HEK293 (cell line): ENCODE results near the gene KLF7.

Experiments used
- CTCF ChIA-PET: fragments of 350-600 bp; formaldehyde crosslinking; extraction: SDS; loops from one replicate; lab custom pipeline; 2021; ENCODE audit warnings: antibody characterized with exemption; lab: Yijun Ruan, JAX
- POLR2A ChIA-PET: fragments of 300-600 bp; formaldehyde crosslinking; extraction: SDS; loops from one replicate; lab custom pipeline; 2020; ENCODE audit warnings: antibody characterized with exemption, inconsistent platforms; lab: Yijun Ruan, JAX
- H3K27ac ChIP-seq: fragments of 200-500 bp; sonication (Bioruptor generic); 2 replicates; pipeline ENCODE4 v1.5.1; 2014; ENCODE audit warnings: low read depth, low read length, control low read depth, inconsistent platforms; ENCODE audit errors: extremely low read depth
- H3K36me3 ChIP-seq, 2 experiments: fragments of 200-500 bp in 1 of 2; sonication (Bioruptor generic) in 1 of 2; 1 replicate in 1 of 2; 2 replicates in 1 of 2; pipeline ENCODE4 v1.5.1; 2014 to 2017; ENCODE audit warnings: inconsistent platforms in 2 of 2, low read length in 2 of 2; ENCODE audit not compliant: control insufficient read depth in 2 of 2, insufficient read depth in 1 of 2
- H3K4me1 ChIP-seq: fragments of 200-500 bp; sonication (Bioruptor generic); 2 replicates; pipeline ENCODE4 v1.5.1; 2014; ENCODE audit warnings: mild to moderate bottlenecking, low read length, inconsistent platforms; ENCODE audit not compliant: control insufficient read depth, insufficient read depth
- H3K4me3 ChIP-seq: 2 replicates; pipeline ENCODE4 v1.5.1; 2011; ENCODE audit warnings: low read depth, mild to moderate bottlenecking, control low read depth, low read length, moderate library complexity
- H3K9me3 ChIP-seq: fragments of 200-500 bp; sonication (Bioruptor generic); 2 replicates; pipeline ENCODE4 v1.5.1; 2014; ENCODE audit warnings: low read depth, low read length, inconsistent platforms; ENCODE audit not compliant: control insufficient read depth, insufficient read depth
- BCL11A ChIP-seq: fragments of 450-650 bp; formaldehyde crosslinking; IDR thresholded peaks from 2 replicates; pipeline ENCODE4 v1.5.1; 2016; ENCODE audit warnings: low read depth, missing biosample characterization, missing genetic modification characterization
- HOXD13 ChIP-seq: sonication (generic); formaldehyde crosslinking; IDR thresholded peaks from 2 replicates; pipeline ENCODE4 v1.8.0; 2022; ENCODE audit warnings: missing genetic modification reagents, borderline replicate concordance
- KLF9 ChIP-seq: fragments of 450-650 bp; formaldehyde crosslinking; IDR thresholded peaks from 2 replicates; pipeline ENCODE4 v1.5.1; 2016; ENCODE audit warnings: missing biosample characterization, missing genetic modification characterization, low read depth
- OVOL3 ChIP-seq: fragments of 450-650 bp; formaldehyde crosslinking; IDR thresholded peaks from 2 replicates; pipeline ENCODE4 v1.5.1; 2016; ENCODE audit warnings: missing biosample characterization, missing genetic modification characterization
- RBAK ChIP-seq: fragments of 450-650 bp; formaldehyde crosslinking; IDR thresholded peaks from 2 replicates; pipeline ENCODE4 v1.5.1; 2016; ENCODE audit warnings: missing biosample characterization, missing genetic modification characterization
- ZBTB21 ChIP-seq: fragments of 450-650 bp; formaldehyde crosslinking; IDR thresholded peaks from 2 replicates; pipeline ENCODE4 v1.5.1; 2017; ENCODE audit warnings: missing biosample characterization, missing genetic modification characterization
- ZFHX2 ChIP-seq: fragments of 450-650 bp; formaldehyde crosslinking; conservative IDR thresholded peaks from 2 replicates; pipeline ENCODE4 v1.5.1; 2016; ENCODE audit warnings: missing biosample characterization, missing genetic modification characterization
- ZNF132 ChIP-seq: fragments of 450-650 bp; formaldehyde crosslinking; IDR thresholded peaks from 2 replicates; pipeline ENCODE4 v1.5.1; 2017; ENCODE audit warnings: missing biosample characterization, missing genetic modification characterization, borderline replicate concordance
- ZNF18 ChIP-seq: fragments of 450-650 bp; formaldehyde crosslinking; IDR thresholded peaks from 2 replicates; pipeline ENCODE4 v1.5.1; 2016; ENCODE audit warnings: missing biosample characterization, missing genetic modification characterization
- ZNF24 ChIP-seq: fragments of 450-650 bp; formaldehyde crosslinking; IDR thresholded peaks from 2 replicates; pipeline ENCODE4 v1.5.1; 2016; ENCODE audit warnings: missing biosample characterization, missing genetic modification characterization
- ZNF335 ChIP-seq: fragments of 450-650 bp; formaldehyde crosslinking; conservative IDR thresholded peaks from 2 replicates; pipeline ENCODE4 v1.5.1; 2016; ENCODE audit warnings: missing biosample characterization, missing genetic modification characterization
- ZNF398 ChIP-seq: fragments of 450-650 bp; formaldehyde crosslinking; IDR thresholded peaks from 2 replicates; pipeline ENCODE4 v1.5.1; 2017; ENCODE audit warnings: missing biosample characterization, missing genetic modification characterization
- ZNF416 ChIP-seq: fragments of 450-650 bp; formaldehyde crosslinking; IDR thresholded peaks from 2 replicates; pipeline ENCODE4 v1.5.1; 2016; ENCODE audit warnings: missing biosample characterization, missing genetic modification characterization
- ZNF426 ChIP-seq: fragments of 450-650 bp; formaldehyde crosslinking; IDR thresholded peaks from 2 replicates; pipeline ENCODE4 v1.5.1; 2017; ENCODE audit warnings: missing biosample characterization, missing genetic modification characterization, mild to moderate bottlenecking, inconsistent platforms, moderate library complexity
- ZNF48 ChIP-seq: fragments of 450-650 bp; formaldehyde crosslinking; IDR thresholded peaks from 2 replicates; pipeline ENCODE4 v1.5.1; 2016; ENCODE audit warnings: missing biosample characterization, missing genetic modification characterization
- ZNF529 ChIP-seq: fragments of 450-650 bp; formaldehyde crosslinking; IDR thresholded peaks from 2 replicates; pipeline ENCODE4 v1.5.1; 2017; ENCODE audit warnings: missing genetic modification characterization, missing biosample characterization; ENCODE audit not compliant: insufficient replicate concordance
- ZNF558 ChIP-seq: fragments of 450-650 bp; formaldehyde crosslinking; IDR thresholded peaks from 2 replicates; pipeline ENCODE4 v1.5.1; 2016; ENCODE audit warnings: missing biosample characterization, missing genetic modification characterization
- ZNF626 ChIP-seq: fragments of 450-650 bp; sonication (Bioruptor Pico); formaldehyde crosslinking; IDR thresholded peaks from 2 replicates; pipeline ENCODE4 v1.5.1; 2018; ENCODE audit warnings: missing biosample characterization, missing genetic modification characterization, inconsistent platforms
- ZNF747 ChIP-seq: fragments of 450-650 bp; formaldehyde crosslinking; IDR thresholded peaks from 2 replicates; pipeline ENCODE4 v1.5.1; 2016; ENCODE audit warnings: missing biosample characterization, missing genetic modification characterization
- ZSCAN23 ChIP-seq: fragments of 450-650 bp; formaldehyde crosslinking; IDR thresholded peaks from 2 replicates; pipeline ENCODE4 v1.5.1; 2016; ENCODE audit warnings: missing biosample characterization, missing genetic modification characterization
- TF ChIP-seq, protein P1 (sequence below): fragments of 450-650 bp; formaldehyde crosslinking; IDR thresholded peaks from 2 replicates; pipeline ENCODE4 v1.5.1; 2017; ENCODE audit warnings: missing biosample characterization, missing genetic modification characterization

KLF7 gene

GRCh38 chr2:207185372-207185771, 19.6 kb upstream of the KLF7 start:
- CTCF ChIA-PET, result no interaction called here
- POLR2A ChIA-PET, result no interaction called here

DNA sequence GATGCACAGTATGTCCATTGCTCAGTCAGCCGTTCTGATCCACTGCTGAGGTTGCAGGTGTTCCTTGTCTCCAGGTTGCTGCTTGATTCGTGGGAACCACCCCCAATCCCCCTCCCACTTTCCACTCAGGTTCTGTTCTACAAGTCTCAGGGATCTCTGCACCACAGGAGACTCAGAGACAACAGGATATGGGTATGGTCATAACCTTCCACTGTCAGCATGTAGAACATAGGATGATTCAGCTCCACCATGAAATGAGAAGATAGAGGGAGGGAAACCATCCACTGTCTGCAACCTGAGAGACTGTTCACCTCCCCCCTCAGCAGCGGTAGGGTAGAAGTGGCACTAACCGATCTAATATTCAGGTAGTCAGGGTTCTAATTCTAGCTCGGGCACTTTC, 19.0 kb upstream of the KLF7 start:
- POLR2A ChIA-PET, result no interaction called here
- TF ChIP-seq ZFHX2 (no peak), ZNF426 (tag by site-specific recombination) (no peak)
- no peaks in the 10 kb centered on the region for H3K36me3 ChIP-seq
- no peaks in the 10 kb centered on the region for H3K9me3 ChIP-seq
- H3K4me1 ChIP-seq, result 0 out of 2 replicates have a peak, but pooled peaks cover 2% of the 10 kb centered on the region
- no peak overlapping the region for H3K4me3 ChIP-seq
- no peak overlapping the region for H3K27ac ChIP-seq
- CTCF ChIA-PET, result no interaction called here

More at GRCh38 chr2:207185372-207185771, 19.6 kb upstream of the KLF7 start:
- TF ChIP-seq RBAK, result no peak
- TF ChIP-seq BCL11A, result no peak
- no peak for TF ChIP-seq KLF9 (tag by site-specific recombination)
- no peak for TF ChIP-seq ZNF48 (tag by site-specific recombination)
- no peak for TF ChIP-seq ZNF398
- TF ChIP-seq ZNF416 (tag by site-specific recombination), result no peak
- TF ChIP-seq OVOL3 (tag by site-specific recombination), result no peak
- TF ChIP-seq ZNF24 (tag by site-specific recombination), result no peak
- TF ChIP-seq ZNF529, result no peak
- TF ChIP-seq, protein P1, sequence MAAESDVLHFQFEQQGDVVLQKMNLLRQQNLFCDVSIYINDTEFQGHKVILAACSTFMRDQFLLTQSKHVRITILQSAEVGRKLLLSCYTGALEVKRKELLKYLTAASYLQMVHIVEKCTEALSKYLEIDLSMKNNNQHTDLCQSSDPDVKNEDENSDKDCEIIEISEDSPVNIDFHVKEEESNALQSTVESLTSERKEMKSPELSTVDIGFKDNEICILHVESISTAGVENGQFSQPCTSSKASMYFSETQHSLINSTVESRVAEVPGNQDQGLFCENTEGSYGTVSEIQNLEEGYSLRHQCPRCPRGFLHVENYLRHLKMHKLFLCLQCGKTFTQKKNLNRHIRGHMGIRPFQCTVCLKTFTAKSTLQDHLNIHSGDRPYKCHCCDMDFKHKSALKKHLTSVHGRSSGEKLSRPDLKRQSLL (tag by site-specific recombination), result no peak
- TF ChIP-seq ZNF626, result no peak
- TF ChIP-seq ZNF558 (tag by site-specific recombination), result no peak
- TF ChIP-seq ZNF18 (tag by site-specific recombination), result no peak
- 0 out of 2 replicates have a peak, but pooled peaks cover 2% of the 10 kb centered on the region for H3K4me1 ChIP-seq
- H3K36me3 ChIP-seq, result no peaks in the 10 kb centered on the region
- no peak overlapping the region for H3K4me3 ChIP-seq
- no peaks in the 10 kb centered on the region for H3K9me3 ChIP-seq
- no peak overlapping the region for H3K27ac ChIP-seq

- Histone ChIP-seq H3K36me3 (no peaks in the 10 kb centered on the region), H3K4me3 (no peak overlapping the region), H3K27ac (no peak overlapping the region), H3K4me1 (0 out of 2 replicates have a peak, but pooled peaks cover 2% of the 10 kb centered on the region), H3K9me3 (no peaks in the 10 kb centered on the region)
- ChIA-PET CTCF (no interaction called here), POLR2A (no interaction called here)
- TF ChIP-seq ZNF335 (tag by site-specific recombination) (no peak), ZNF747 (no peak), ZBTB21 (no peak), ZSCAN23 (tag by site-specific recombination) (no peak), ZNF132 (no peak), ZNF626 (no peak), RBAK (no peak), HOXD13 (CRISPR knock-in tag) (no peak)
- TF ChIP-seq, protein P1 (tag by site-specific recombination), result no peak
These were observed 18.6 kb upstream of the KLF7 start for GRCh38 chr2:207184348-207184747.
